GM23338 (cell line): ENCODE data around the gene SNRPD2. TPM values are rescaled to one million over a fixed set of nuclear protein-coding genes. Genes with fewer than 3 reads are reported as not detected.

Experiments
- ATAC-seq: fragments of 200-7000 bp; cut with Tn5 transposase; 3 replicates; pipeline ENCODE4 v1.9.1; 2020
- DNase-seq: peaks from one replicate; pipeline ENCODE4 v3.0.0-alpha.2; 2015; ENCODE audit warnings: low spot score
- H2AFZ ChIP-seq: fragments of 200-600 bp; sonication (generic); 2 replicates; pipeline ENCODE4 v1.8.0; 2016; ENCODE audit warnings: antibody characterized with exemption, mild to moderate bottlenecking, moderate library complexity
- H3F3A ChIP-seq: fragments of 200-600 bp; sonication (generic); replicated peaks from 2 replicates; pipeline ENCODE4 v1.8.0; 2017; ENCODE audit warnings: antibody characterized with exemption, mixed run types, low read depth
- H3K27ac ChIP-seq: fragments of 200-600 bp; sonication (generic); 2 replicates; pipeline ENCODE4 v1.6.1; 2016; ENCODE audit warnings: low read depth
- H3K27me3 ChIP-seq: fragments of 200-600 bp; sonication (generic); 2 replicates; pipeline ENCODE4 v1.8.0; 2016; ENCODE audit warnings: mild to moderate bottlenecking, mixed run types, moderate library complexity; ENCODE audit not compliant: insufficient read depth
- H3K36me3 ChIP-seq: fragments of 200-600 bp; sonication (generic); 2 replicates; pipeline ENCODE4 v1.8.0; 2016; ENCODE audit warnings: mild to moderate bottlenecking; ENCODE audit not compliant: insufficient read depth
- H3K4me1 ChIP-seq: fragments of 200-600 bp; sonication (generic); 2 replicates; pipeline ENCODE4 v1.8.0; 2016; ENCODE audit warnings: mild to moderate bottlenecking, moderate library complexity; ENCODE audit not compliant: insufficient read depth
- H3K4me2 ChIP-seq: fragments of 200-600 bp; sonication (generic); 2 replicates; pipeline ENCODE4 v1.7.1; 2017; ENCODE audit warnings: mixed run types
- H3K4me3 ChIP-seq: fragments of 200-600 bp; sonication (generic); 2 replicates; pipeline ENCODE4 v1.6.1; 2016; ENCODE audit warnings: mixed run types
- H3K79me2 ChIP-seq: fragments of 200-600 bp; sonication (generic); replicated peaks from 2 replicates; pipeline ENCODE4 v1.8.0; 2017; ENCODE audit warnings: mild to moderate bottlenecking; ENCODE audit not compliant: insufficient read depth
- H3K9me2 ChIP-seq: fragments of 200-600 bp; sonication (generic); 2 replicates; pipeline ENCODE4 v1.8.0; 2017; ENCODE audit not compliant: insufficient read depth
- H4K20me1 ChIP-seq: fragments of 200-600 bp; sonication (generic); replicated peaks from 2 replicates; pipeline ENCODE4 v1.8.0; 2017; ENCODE audit warnings: mild to moderate bottlenecking; ENCODE audit not compliant: insufficient read depth
- H3K27ac Mint-ChIP-seq: 2 replicates; pipeline ENCODE4 v1.8.0; 2020; ENCODE audit warnings: inconsistent platforms, mild to moderate bottlenecking, moderate library complexity, mixed read lengths
- H3K27me3 Mint-ChIP-seq: 3 replicates; pipeline ENCODE4 v1.8.0; 2022; ENCODE audit warnings: low read depth, mild to moderate bottlenecking, moderate library complexity, mixed read lengths, inconsistent platforms; ENCODE audit not compliant: insufficient read depth, poor library complexity
- H3K36me3 Mint-ChIP-seq: 3 replicates; pipeline ENCODE4 v1.8.0; 2021; ENCODE audit warnings: low read depth, mild to moderate bottlenecking, inconsistent platforms, moderate library complexity, mixed read lengths
- H3K4me1 Mint-ChIP-seq: 3 replicates; pipeline ENCODE4 v1.8.0; 2020; ENCODE audit warnings: mild to moderate bottlenecking, inconsistent platforms, mixed read lengths
- H3K4me3 Mint-ChIP-seq: 3 replicates; pipeline ENCODE4 v1.8.0; 2021; ENCODE audit warnings: moderate library complexity, mild to moderate bottlenecking, inconsistent platforms, mixed read lengths
- H3K9me3 Mint-ChIP-seq: 3 replicates; pipeline ENCODE4 v1.8.0; 2020; ENCODE audit warnings: moderate library complexity, mild to moderate bottlenecking, inconsistent platforms, mixed read lengths
- CREB1 ChIP-seq: fragments of 250-450 bp; sonication (Bioruptor Pico); IDR thresholded peaks from 2 replicates; pipeline ENCODE4 v1.5.0; 2020; ENCODE audit warnings: low read depth, mild to moderate bottlenecking, moderate library complexity
- EZH2 ChIP-seq: fragments of 200-600 bp; sonication (generic); IDR thresholded peaks from one replicate; pipeline ENCODE4 v1.8.0; 2017; ENCODE audit warnings: antibody characterized with exemption, mild to moderate bottlenecking, low read depth; ENCODE audit not compliant: unreplicated experiment
- EZH2phosphoT487 ChIP-seq: fragments of 200-600 bp; sonication (generic); IDR thresholded peaks from one replicate; pipeline ENCODE4 v1.8.1; 2018; ENCODE audit warnings: antibody characterized with exemption; ENCODE audit not compliant: unreplicated experiment
- JUNB ChIP-seq: IDR thresholded peaks from one replicate; pipeline ENCODE4 v1.6.1; 2016; ENCODE audit warnings: antibody characterized with exemption; ENCODE audit not compliant: unreplicated experiment
- NANOG ChIP-seq: IDR thresholded peaks from 2 replicates; pipeline ENCODE4 v1.6.1; 2016; ENCODE audit warnings: antibody characterized with exemption, borderline replicate concordance
- POLR2AphosphoS5 ChIP-seq: IDR thresholded peaks from 2 replicates; pipeline ENCODE4 v1.6.1; 2016; ENCODE audit warnings: antibody characterized with exemption, low read depth
- STAT1 ChIP-seq: IDR thresholded peaks from one replicate; pipeline ENCODE4 v1.6.1; 2016; ENCODE audit warnings: antibody characterized with exemption; ENCODE audit not compliant: unreplicated experiment
- ZNF114 ChIP-seq: fragments of 250-450 bp; sonication (Bioruptor Pico); IDR thresholded peaks from 2 replicates; pipeline ENCODE4 v1.5.0; 2020; ENCODE audit warnings: mild to moderate bottlenecking, moderate library complexity
- ZNF331 ChIP-seq: fragments of 250-450 bp; sonication (Bioruptor Pico); IDR thresholded peaks from 2 replicates; pipeline ENCODE4 v1.5.0; 2020; ENCODE audit warnings: low read depth, mild to moderate bottlenecking, moderate library complexity
- polyA plus RNA-seq: library from polyadenylated mRNA; unstranded; fragments of >200 nt; fragmentation: Nextera tagmentation; extraction: Ambion mirVana; gene quantifications from 2 replicates; pipeline ENCODE4 v1.2.1, GENCODE V29; 2016
- total RNA-seq: library from RNA; depleted of rRNA; stranded (reverse); fragments of >200 nt; shearing (Covaris generic); gene quantifications from 2 replicates; pipeline ENCODE4 v1.2.3, GENCODE V29; 2014
- TF ChIP-seq, protein P1 (sequence below): fragments of 250-450 bp; sonication (Bioruptor Pico); IDR thresholded peaks from 2 replicates; pipeline ENCODE4 v1.5.0; 2020; ENCODE audit warnings: mild to moderate bottlenecking, moderate library complexity
- TF ChIP-seq, protein P2 (sequence below): IDR thresholded peaks from one replicate; pipeline ENCODE4 v1.6.1; 2018; ENCODE audit warnings: antibody characterized with exemption; ENCODE audit not compliant: unreplicated experiment
- TF ChIP-seq, protein P3 (sequence below): IDR thresholded peaks from 2 replicates; pipeline ENCODE4 v1.6.1; 2016; ENCODE audit warnings: antibody characterized with exemption
- TF ChIP-seq, protein P4 (sequence below), 2 experiments: fragments of 200-600 bp in 1 of 2; sonication (generic) in 1 of 2; conservative IDR thresholded peaks; 2 replicates each; pipeline versions ENCODE4 v1.5.1 to v1.6.1; 2016 to 2017; ENCODE audit warnings: antibody characterized with exemption in 2 of 2, low read depth in 2 of 2, mild to moderate bottlenecking in 2 of 2, moderate library complexity in 1 of 2

The SNRPD2 gene
- total and polyA plus RNA-seq, 2 experiments from 2014 or later = 169 to 1,375 TPM

DNA sequence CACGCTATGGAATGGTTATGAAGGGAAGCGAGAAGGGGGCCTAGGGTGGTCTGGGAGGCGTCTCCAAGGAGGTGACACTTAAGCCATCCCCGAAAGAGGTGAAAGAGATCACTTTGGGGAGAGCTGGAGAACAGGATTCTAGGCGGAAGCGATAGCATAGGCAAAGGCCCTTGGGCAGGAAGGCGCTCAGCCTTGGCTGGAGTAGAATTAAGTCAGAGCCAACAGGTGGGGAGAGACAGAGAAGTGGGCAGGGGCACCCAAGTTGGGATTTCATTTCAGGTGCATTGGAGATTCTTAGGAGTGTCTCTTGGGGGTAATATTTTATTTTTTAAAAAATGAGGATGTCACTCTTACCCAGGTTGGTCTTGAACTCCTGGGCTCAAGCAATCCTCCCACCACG lies 9.6 kb downstream of the SNRPD2 start:
- Histone ChIP-seq H2AFZ (peak overlapping the region; percentile 78; the same call in 1 of the 2 replicates), H3K79me2 (no peaks in the 10 kb centered on the region), H3K4me2 (peak overlapping the region; percentile 83), H3K36me3 (peaks cover 10% of the 10 kb centered on the region), H3K4me1 (0 out of 2 replicates have a peak, but pooled peaks cover 8% of the 10 kb centered on the region), H3K4me3 (peak overlapping the region; percentile 51), H3K27me3 (peaks cover 17% of the 10 kb centered on the region), H3K27ac (no peak overlapping the region), H3F3A (peaks cover 24% of the 10 kb centered on the region), H3K9me2 (no peaks in the 10 kb centered on the region), H4K20me1 (peaks cover 6% of the 10 kb centered on the region; the same call in 1 of the 2 replicates)
- TF ChIP-seq POLR2AphosphoS5 (no peak), EZH2phosphoT487 (no peak), EZH2 (no peak), STAT1 (no peak), ZNF331 (CRISPR knock-in tag) (no peak), NANOG (no peak), CREB1 (no peak), ZNF114 (CRISPR knock-in tag) (no peak), JUNB (no peak)
- TF ChIP-seq, protein P1, sequence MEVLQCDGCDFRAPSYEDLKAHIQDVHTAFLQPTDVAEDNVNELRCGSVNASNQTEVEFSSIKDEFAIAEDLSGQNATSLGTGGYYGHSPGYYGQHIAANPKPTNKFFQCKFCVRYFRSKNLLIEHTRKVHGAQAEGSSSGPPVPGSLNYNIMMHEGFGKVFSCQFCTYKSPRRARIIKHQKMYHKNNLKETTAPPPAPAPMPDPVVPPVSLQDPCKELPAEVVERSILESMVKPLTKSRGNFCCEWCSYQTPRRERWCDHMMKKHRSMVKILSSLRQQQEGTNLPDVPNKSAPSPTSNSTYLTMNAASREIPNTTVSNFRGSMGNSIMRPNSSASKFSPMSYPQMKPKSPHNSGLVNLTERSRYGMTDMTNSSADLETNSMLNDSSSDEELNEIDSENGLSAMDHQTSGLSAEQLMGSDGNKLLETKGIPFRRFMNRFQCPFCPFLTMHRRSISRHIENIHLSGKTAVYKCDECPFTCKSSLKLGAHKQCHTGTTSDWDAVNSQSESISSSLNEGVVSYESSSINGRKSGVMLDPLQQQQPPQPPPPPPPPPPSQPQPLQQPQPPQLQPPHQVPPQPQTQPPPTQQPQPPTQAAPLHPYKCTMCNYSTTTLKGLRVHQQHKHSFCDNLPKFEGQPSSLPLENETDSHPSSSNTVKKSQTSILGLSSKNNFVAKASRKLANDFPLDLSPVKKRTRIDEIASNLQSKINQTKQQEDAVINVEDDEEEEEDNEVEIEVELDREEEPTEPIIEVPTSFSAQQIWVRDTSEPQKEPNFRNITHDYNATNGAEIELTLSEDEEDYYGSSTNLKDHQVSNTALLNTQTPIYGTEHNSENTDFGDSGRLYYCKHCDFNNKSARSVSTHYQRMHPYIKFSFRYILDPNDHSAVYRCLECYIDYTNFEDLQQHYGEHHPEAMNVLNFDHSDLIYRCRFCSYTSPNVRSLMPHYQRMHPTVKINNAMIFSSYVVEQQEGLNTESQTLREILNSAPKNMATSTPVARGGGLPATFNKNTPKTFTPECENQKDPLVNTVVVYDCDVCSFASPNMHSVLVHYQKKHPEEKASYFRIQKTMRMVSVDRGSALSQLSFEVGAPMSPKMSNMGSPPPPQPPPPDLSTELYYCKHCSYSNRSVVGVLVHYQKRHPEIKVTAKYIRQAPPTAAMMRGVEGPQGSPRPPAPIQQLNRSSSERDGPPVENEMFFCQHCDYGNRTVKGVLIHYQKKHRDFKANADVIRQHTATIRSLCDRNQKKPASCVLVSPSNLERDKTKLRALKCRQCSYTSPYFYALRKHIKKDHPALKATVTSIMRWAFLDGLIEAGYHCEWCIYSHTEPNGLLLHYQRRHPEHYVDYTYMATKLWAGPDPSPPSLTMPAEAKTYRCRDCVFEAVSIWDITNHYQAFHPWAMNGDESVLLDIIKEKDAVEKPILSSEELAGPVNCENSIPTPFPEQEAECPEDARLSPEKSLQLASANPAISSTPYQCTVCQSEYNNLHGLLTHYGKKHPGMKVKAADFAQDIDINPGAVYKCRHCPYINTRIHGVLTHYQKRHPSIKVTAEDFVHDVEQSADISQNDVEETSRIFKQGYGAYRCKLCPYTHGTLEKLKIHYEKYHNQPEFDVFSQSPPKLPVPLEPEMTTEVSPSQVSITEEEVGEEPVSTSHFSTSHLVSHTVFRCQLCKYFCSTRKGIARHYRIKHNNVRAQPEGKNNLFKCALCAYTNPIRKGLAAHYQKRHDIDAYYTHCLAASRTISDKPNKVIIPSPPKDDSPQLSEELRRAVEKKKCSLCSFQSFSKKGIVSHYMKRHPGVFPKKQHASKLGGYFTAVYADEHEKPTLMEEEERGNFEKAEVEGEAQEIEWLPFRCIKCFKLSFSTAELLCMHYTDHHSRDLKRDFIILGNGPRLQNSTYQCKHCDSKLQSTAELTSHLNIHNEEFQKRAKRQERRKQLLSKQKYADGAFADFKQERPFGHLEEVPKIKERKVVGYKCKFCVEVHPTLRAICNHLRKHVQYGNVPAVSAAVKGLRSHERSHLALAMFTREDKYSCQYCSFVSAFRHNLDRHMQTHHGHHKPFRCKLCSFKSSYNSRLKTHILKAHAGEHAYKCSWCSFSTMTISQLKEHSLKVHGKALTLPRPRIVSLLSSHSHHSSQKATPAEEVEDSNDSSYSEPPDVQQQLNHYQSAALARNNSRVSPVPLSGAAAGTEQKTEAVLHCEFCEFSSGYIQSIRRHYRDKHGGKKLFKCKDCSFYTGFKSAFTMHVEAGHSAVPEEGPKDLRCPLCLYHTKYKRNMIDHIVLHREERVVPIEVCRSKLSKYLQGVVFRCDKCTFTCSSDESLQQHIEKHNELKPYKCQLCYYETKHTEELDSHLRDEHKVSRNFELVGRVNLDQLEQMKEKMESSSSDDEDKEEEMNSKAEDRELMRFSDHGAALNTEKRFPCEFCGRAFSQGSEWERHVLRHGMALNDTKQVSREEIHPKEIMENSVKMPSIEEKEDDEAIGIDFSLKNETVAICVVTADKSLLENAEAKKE (CRISPR knock-in tag) = no peak
- TF ChIP-seq, protein P2, sequence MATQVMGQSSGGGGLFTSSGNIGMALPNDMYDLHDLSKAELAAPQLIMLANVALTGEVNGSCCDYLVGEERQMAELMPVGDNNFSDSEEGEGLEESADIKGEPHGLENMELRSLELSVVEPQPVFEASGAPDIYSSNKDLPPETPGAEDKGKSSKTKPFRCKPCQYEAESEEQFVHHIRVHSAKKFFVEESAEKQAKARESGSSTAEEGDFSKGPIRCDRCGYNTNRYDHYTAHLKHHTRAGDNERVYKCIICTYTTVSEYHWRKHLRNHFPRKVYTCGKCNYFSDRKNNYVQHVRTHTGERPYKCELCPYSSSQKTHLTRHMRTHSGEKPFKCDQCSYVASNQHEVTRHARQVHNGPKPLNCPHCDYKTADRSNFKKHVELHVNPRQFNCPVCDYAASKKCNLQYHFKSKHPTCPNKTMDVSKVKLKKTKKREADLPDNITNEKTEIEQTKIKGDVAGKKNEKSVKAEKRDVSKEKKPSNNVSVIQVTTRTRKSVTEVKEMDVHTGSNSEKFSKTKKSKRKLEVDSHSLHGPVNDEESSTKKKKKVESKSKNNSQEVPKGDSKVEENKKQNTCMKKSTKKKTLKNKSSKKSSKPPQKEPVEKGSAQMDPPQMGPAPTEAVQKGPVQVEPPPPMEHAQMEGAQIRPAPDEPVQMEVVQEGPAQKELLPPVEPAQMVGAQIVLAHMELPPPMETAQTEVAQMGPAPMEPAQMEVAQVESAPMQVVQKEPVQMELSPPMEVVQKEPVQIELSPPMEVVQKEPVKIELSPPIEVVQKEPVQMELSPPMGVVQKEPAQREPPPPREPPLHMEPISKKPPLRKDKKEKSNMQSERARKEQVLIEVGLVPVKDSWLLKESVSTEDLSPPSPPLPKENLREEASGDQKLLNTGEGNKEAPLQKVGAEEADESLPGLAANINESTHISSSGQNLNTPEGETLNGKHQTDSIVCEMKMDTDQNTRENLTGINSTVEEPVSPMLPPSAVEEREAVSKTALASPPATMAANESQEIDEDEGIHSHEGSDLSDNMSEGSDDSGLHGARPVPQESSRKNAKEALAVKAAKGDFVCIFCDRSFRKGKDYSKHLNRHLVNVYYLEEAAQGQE = no peak
- TF ChIP-seq, protein P3, sequence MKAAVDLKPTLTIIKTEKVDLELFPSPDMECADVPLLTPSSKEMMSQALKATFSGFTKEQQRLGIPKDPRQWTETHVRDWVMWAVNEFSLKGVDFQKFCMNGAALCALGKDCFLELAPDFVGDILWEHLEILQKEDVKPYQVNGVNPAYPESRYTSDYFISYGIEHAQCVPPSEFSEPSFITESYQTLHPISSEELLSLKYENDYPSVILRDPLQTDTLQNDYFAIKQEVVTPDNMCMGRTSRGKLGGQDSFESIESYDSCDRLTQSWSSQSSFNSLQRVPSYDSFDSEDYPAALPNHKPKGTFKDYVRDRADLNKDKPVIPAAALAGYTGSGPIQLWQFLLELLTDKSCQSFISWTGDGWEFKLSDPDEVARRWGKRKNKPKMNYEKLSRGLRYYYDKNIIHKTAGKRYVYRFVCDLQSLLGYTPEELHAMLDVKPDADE = no peak
- TF ChIP-seq, protein P4, sequence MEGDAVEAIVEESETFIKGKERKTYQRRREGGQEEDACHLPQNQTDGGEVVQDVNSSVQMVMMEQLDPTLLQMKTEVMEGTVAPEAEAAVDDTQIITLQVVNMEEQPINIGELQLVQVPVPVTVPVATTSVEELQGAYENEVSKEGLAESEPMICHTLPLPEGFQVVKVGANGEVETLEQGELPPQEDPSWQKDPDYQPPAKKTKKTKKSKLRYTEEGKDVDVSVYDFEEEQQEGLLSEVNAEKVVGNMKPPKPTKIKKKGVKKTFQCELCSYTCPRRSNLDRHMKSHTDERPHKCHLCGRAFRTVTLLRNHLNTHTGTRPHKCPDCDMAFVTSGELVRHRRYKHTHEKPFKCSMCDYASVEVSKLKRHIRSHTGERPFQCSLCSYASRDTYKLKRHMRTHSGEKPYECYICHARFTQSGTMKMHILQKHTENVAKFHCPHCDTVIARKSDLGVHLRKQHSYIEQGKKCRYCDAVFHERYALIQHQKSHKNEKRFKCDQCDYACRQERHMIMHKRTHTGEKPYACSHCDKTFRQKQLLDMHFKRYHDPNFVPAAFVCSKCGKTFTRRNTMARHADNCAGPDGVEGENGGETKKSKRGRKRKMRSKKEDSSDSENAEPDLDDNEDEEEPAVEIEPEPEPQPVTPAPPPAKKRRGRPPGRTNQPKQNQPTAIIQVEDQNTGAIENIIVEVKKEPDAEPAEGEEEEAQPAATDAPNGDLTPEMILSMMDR (conservative IDR thresholded peaks at IDR 0.05; ENCODE audit: low read depth in 2 of 2) = no peak
- no peak for ATAC-seq
- DNase-seq = no peak
- Mint-ChIP-seq H3K36me3 (peaks cover 29% of the 10 kb centered on the region), H3K4me1 (peaks cover 4% of the 10 kb centered on the region; the same call in 2 of the 3 replicates), H3K4me3 (peak overlapping the region; percentile 68; the same call in 2 of the 3 replicates), H3K27me3 (peaks cover 30% of the 10 kb centered on the region), H3K9me3 (no peaks in the 10 kb centered on the region; the same call in 2 of the 3 replicates), H3K27ac (no peak overlapping the region)
